ENCODE results near the gene NFIX. TPM values are rescaled to one million over a fixed set of nuclear protein-coding genes. Genes with fewer than 3 reads are reported as not detected.

Gene NFIX
- total RNA-seq, 1 experiment from 2014 or later = 69.7 TPM

GRCh38 chr19:13070425-13071140 lies 75.3 kb downstream of the NFIX start:
- no peaks in the 10 kb centered on the region for H3K27me3 ChIP-seq (replicated peaks; ENCODE audit: insufficient read depth, low read depth, low read length, poor library complexity)
- H3K4me1 ChIP-seq (ENCODE audit: insufficient read depth, low read length, poor library complexity, severe bottlenecking) = no peaks in the 10 kb centered on the region
- H3K36me3 ChIP-seq (ENCODE audit: insufficient read depth, low read length, poor library complexity, severe bottlenecking) = peaks cover 11% of the 10 kb centered on the region
- POLR2A ChIA-PET (ENCODE audit: low non-redundant PET) = interaction anchor here (0.6 kb wide), 1 partner anchor 21 kb away, joined by 5 read pairs; no protein-coding TSS in a partner anchor
- no peak for TF ChIP-seq EZH2 (IDR thresholded peaks at IDR 0.05; ENCODE audit: borderline replicate concordance, low read depth, low read length, poor library complexity, severe bottlenecking)
- TF ChIP-seq CTCF (conservative IDR thresholded peaks at IDR 0.05; ENCODE audit: low read depth, low read length) = no peak
- CTCF ChIA-PET = no interaction called here
- no peaks in the 10 kb centered on the region for H3K9me3 ChIP-seq (ENCODE audit: low read depth, low read length, poor library complexity, severe bottlenecking)
- no peak overlapping the region for H3K4me3 ChIP-seq (ENCODE audit: low read depth, low read length, poor library complexity, severe bottlenecking)
- no TSS peak for BruUV-seq (replicated peaks)
- intact Hi-C loops (cut with micrococcal nuclease; ENCODE audit: unreplicated experiment) = no loop called here
- H3K27ac ChIP-seq (ENCODE audit: low read depth, low read length, poor library complexity, severe bottlenecking) = peak overlapping the region; percentile 21
- no peak for DNase-seq (ENCODE audit: low spot score)

- no peak for TF ChIP-seq EZH2 (IDR thresholded peaks at IDR 0.05; ENCODE audit: borderline replicate concordance, low read depth, low read length, poor library complexity, severe bottlenecking)
- TF ChIP-seq CTCF (conservative IDR thresholded peaks at IDR 0.05; ENCODE audit: low read depth, low read length) = no peak
Observed at GRCh38 chr19:13071444-13072187, 76.3 kb downstream of the NFIX start.

GRCh38 chr19:13072188-13072908 lies 77.1 kb downstream of the NFIX start:
- no peak for DNase-seq (ENCODE audit: low spot score)
- no peak for TF ChIP-seq EZH2 (IDR thresholded peaks at IDR 0.05; ENCODE audit: borderline replicate concordance, low read depth, low read length, poor library complexity, severe bottlenecking)
- no peak for TF ChIP-seq CTCF (conservative IDR thresholded peaks at IDR 0.05; ENCODE audit: low read depth, low read length)
- Histone ChIP-seq H3K27me3 (replicated peaks; ENCODE audit: insufficient read depth, low read depth, low read length, poor library complexity) (no peaks in the 10 kb centered on the region), H3K4me3 (ENCODE audit: low read depth, low read length, poor library complexity, severe bottlenecking) (no peak overlapping the region), H3K9me3 (ENCODE audit: low read depth, low read length, poor library complexity, severe bottlenecking) (no peaks in the 10 kb centered on the region), H3K36me3 (ENCODE audit: insufficient read depth, low read length, poor library complexity, severe bottlenecking) (peaks cover 11% of the 10 kb centered on the region), H3K4me1 (ENCODE audit: insufficient read depth, low read length, poor library complexity, severe bottlenecking) (peaks cover 6% of the 10 kb centered on the region), H3K27ac (ENCODE audit: low read depth, low read length, poor library complexity, severe bottlenecking) (no peak overlapping the region)
- intact Hi-C loops (cut with micrococcal nuclease; ENCODE audit: unreplicated experiment) = no loop called here
- CTCF ChIA-PET = no interaction called here
- no TSS peak for BruUV-seq (replicated peaks)
- POLR2A ChIA-PET (ENCODE audit: low non-redundant PET) = no interaction called here

More at GRCh38 chr19:13071444-13072187, 76.3 kb downstream of the NFIX start:
- BruUV-seq (replicated peaks) = no TSS peak
- Histone ChIP-seq H3K4me1 (ENCODE audit: insufficient read depth, low read length, poor library complexity, severe bottlenecking) (no peaks in the 10 kb centered on the region), H3K4me3 (ENCODE audit: low read depth, low read length, poor library complexity, severe bottlenecking) (no peak overlapping the region), H3K9me3 (ENCODE audit: low read depth, low read length, poor library complexity, severe bottlenecking) (no peaks in the 10 kb centered on the region), H3K27ac (ENCODE audit: low read depth, low read length, poor library complexity, severe bottlenecking) (no peak overlapping the region), H3K27me3 (replicated peaks; ENCODE audit: insufficient read depth, low read depth, low read length, poor library complexity) (no peaks in the 10 kb centered on the region), H3K36me3 (ENCODE audit: insufficient read depth, low read length, poor library complexity, severe bottlenecking) (peaks cover 11% of the 10 kb centered on the region)
- ChIA-PET POLR2A (ENCODE audit: low non-redundant PET) (interaction anchor here (0.6 kb wide), 1 partner anchor 20 kb away, joined by 5 read pairs; no protein-coding TSS in a partner anchor), CTCF (interaction anchor here (0.6 kb wide), 1 partner anchor 108 kb away, joined by 3 read pairs; no protein-coding TSS in a partner anchor)
- DNase-seq (ENCODE audit: low spot score) = no peak
- intact Hi-C loops (cut with micrococcal nuclease; ENCODE audit: unreplicated experiment) = no loop called here

Data from A673 (cell line).